Renal cortex interstitium (tissue), 11 donors: ENCODE results near the gene LRRC8A. TPM values are rescaled to one million over a fixed set of nuclear protein-coding genes. Genes with fewer than 3 reads are reported as not detected.
"Not testable (repeated sequence)": the region's sequence is repeated elsewhere in the genome, so short reads cannot be mapped to it uniquely, and the experiment has no call there.

Source experiments
- DNase-seq, 11 donors: peaks; one replicate each; pipeline ENCODE4 v3.0.0-alpha.2; 2013; ENCODE audit warnings: low read depth in 9 of 11, low spot score in 4 of 11; ENCODE audit errors: extremely low read depth in 1 of 11
- polyA plus RNA-seq, 3 donors: library from polyadenylated mRNA; unstranded; fragments of 120-200 nt; gene quantifications; one replicate each; pipeline ENCODE4 v1.2.1, GENCODE V29; 2013; ENCODE audit not compliant: insufficient read length in 3 of 3

The LRRC8A gene
- polyA plus RNA-seq, 3 donors, result 26.9 to 34.5 (median 28.0) TPM

GRCh38 chr9:128854454-128854853 lies 27.5 kb upstream of the LRRC8A start:
- DNase-seq, result not testable (repeated sequence)

DNA sequence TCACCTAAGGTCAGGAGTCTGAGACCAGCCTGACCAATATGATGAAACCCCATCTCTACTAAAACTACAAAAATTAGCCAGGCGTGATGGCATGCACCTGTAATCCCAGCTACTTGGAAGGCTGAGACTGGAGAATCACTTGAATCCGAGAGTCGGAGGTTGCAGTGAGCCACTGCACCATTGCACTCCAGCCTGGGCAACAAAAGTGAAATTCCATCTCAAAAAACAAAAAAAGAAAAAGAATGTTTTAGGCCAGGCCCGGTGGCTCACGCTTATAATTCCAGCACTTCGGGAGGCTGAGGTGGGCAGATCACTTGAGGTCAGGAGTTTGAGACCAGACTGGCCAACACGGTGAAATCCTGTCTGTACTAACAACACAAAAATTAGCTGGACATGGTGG lies 23.5 kb upstream of the LRRC8A start:
- not testable (repeated sequence) for DNase-seq

GRCh38 chr9:128860937-128861336 lies 21.0 kb upstream of the LRRC8A start:
- no peak for DNase-seq

DNA sequence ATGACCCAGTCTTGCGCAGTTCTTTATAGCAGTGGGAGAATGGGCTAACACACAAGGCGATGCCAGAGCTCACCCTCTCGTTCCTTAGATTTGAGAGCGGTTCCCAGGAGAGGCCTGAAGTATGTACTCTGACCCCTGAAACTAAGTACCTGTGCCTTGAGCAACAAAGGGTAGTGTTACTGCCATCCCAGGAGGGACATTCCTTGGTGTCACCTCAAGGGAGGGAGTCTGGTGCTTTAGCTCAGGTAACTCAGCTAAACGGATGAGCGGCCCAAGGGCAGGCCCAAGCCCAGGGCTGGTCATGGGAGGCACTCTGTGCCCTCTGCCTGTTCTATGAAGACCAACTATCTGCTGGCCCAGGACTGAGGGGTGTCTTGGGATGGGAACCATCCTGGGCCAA lies 20.4 kb upstream of the LRRC8A start:
- DNase-seq, result no peak

DNA sequence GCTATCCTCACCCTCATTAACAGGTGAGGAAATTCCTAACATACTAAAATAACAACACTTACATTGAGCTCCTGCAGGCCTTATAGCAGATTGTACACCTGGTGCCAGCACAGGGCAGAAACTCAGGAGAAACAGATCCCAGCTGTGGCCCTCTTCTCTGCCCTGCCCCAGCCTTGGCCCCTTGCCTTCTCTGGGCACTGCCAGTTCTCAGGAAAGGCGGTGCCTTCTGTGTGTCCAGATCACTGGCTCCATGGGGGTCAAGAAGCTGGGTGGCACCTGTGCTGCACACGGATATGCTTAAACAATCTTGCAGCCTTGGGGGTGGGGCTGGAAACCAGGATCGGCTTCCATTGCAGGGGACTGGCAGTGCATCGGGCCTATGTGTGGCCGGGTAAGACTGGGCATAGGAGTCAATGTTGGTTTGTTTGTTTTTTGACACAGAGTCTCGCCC lies 19.5 kb upstream of the LRRC8A start:
- no peak for DNase-seq

- DNase-seq, result peak in 1 of 11 donors; percentile 23
Measured at GRCh38 chr9:128863647-128864046, 18.3 kb upstream of the LRRC8A start.

DNA sequence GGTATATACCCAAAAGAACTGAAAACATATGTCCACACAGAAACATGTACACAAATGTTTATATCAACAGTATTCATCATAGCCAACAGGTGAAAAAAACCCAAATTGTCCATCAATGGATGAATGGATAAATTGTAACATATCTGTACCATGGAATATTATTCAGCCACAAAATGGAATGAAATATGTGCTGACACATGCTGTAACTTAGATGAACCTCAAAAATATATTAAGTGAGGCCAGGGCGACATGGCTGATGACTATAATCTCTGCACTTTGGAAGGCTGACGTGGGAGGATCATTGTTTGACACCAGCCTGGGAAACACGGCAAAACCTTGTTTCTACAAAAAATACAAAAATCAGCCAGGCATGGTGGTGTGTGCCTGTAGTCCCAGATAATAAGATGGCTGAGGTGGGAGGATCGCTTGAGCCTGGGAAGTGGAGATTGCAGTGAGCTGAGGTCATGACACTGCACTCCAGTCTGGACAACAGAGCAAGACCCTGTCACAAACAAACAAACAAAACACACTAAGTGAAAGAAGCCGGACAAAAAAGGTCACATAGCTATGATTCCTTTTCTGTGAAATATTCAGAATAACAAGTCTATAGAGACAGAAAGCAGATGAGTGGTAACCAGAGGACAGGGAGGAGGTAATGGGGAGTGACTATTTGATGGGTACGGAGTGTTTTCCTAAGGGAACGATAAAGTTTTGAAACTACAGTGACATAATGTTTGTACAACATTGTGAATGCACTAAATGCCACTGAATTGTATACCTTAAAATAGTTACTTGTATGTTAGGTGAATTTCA lies 11.6 kb upstream of the LRRC8A start:
- no peak for DNase-seq

DNA sequence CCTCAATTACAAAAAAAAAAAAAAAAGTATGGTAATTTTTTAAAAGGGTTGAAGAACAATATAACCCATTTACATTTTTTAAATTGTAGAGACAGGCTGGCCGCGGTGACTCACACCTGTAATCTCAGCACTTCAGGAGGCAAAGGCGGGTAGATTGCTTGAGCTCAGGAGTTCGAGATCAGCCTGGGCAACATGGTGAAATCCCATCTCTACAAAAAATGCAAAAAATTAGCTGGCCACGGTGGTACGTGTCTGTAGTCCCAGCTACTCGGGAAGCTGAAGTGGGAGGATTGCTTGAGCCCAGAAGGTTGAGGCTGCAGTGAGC lies 11.0 kb upstream of the LRRC8A start:
- DNase-seq, result not testable (repeated sequence)

- DNase-seq, result no peak
Measured at GRCh38 chr9:128877852-128878251, 4.1 kb upstream of the LRRC8A start.

- no peak for DNase-seq
Measured at GRCh38 chr9:128882677-128883603, 1.0 kb downstream of the LRRC8A start.

GRCh38 chr9:128884164-128884563 lies 2.2 kb downstream of the LRRC8A start:
- DNase-seq, result no peak

DNA sequence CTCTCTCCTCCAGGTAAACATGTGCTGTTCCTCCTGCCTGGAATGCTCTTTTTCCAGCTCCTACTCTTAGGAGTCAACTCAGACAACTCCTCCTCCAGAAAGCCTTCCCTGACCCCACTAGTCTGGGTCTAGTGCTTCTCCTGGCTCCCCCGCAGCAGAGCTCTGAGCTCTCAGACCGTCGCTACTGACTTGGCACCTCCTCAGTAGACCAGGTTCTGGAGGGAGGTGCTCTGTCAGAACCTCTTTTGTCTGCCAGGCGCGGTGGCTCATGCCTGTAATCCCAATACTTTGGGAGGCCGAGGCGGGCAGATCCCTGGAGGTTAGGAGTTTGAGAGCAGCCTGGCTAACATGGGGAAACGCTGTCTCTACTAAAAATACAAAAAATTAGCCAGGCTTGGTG lies 3.4 kb downstream of the LRRC8A start:
- DNase-seq, result no peak

- DNase-seq, result no peak
Measured at GRCh38 chr9:128885798-128886197, 3.9 kb downstream of the LRRC8A start.

DNA sequence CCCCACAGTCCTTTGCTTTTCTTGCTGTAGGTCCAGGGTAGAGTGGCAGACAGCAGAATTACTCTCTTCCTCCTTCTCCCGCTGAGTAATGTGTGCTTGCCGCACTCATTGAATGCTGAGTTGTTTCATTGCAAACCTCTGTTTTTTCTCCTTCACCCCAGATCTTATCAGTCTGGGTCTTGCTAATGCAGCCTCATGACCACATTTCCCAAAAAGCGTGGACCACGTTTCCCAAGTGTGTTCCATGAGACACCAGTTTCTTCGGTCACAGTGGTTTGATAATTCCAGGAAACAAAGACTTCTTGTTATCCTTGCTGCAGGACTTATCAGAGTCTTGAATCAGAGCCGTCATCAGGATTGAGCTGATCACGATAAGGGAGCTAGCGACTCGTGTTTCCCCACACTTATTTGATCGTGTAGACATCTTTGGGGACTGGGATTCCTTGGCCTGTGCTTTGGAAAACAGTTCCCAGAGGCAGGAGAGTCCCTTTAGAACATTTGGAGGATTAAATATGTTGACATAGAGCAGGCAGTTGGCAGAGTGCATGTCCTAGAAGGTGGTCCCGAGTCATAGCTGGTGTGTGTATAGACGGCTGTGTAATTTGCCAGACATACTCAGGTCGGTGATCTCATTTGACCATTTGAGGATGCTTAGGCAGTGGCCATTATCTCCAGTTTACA lies 4.4 kb downstream of the LRRC8A start:
- no peak for DNase-seq

DNA sequence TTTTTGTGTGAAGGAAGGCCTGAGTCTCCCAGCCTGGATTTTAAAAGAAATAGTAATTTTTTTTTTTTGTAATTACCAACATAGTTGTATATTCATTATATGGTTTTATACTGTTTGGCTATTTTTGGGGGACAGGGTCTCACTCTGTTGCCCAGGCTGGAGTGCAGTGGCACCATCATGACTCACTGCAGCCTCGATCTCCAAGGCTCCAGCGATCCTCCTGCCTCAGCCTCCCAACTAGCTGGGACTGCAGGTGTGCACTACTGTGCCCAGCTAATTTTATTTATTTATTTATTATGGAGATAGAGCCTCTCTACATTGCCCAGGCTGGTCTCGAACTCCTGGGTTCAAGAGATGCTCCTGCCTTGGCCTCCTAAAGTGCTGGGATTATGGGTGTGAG lies 5.1 kb downstream of the LRRC8A start:
- DNase-seq, result no peak

GRCh38 chr9:128887914-128888350 lies 6.0 kb downstream of the LRRC8A start:
- DNase-seq, result no peak

- no peak for DNase-seq
Measured at GRCh38 chr9:128891321-128892220, 9.6 kb downstream of the LRRC8A start.

GRCh38 chr9:128892221-128892921 lies 10.4 kb downstream of the LRRC8A start:
- no peak for DNase-seq
